Cerebellar cortex (tissue), 1 donor: ENCODE results near the gene MPO.

Source experiments
- DNase-seq: peaks from one replicate; pipeline ENCODE4 v3.0.0-alpha.2; 2015; ENCODE audit warnings: low spot score

MPO gene

GRCh38 chr17:58233543-58233942, 47.2 kb downstream of the MPO start:
- DNase-seq, result no peak

GRCh38 chr17:58232707-58233156, 48.0 kb downstream of the MPO start:
- DNase-seq, result no peak

GRCh38 chr17:58231641-58232040, 49.1 kb downstream of the MPO start:
- no peak for DNase-seq

GRCh38 chr17:58229881-58230280, 50.9 kb downstream of the MPO start:
- no peak for DNase-seq

GRCh38 chr17:58229384-58229783, 51.4 kb downstream of the MPO start:
- no peak for DNase-seq

GRCh38 chr17:58228679-58229078, 52.1 kb downstream of the MPO start:
- DNase-seq, result no peak

GRCh38 chr17:58227733-58228132, 53.0 kb downstream of the MPO start:
- no peak for DNase-seq

GRCh38 chr17:58224315-58224714, 56.4 kb downstream of the MPO start:
- no peak for DNase-seq
